Measurements from ENCODE around the gene GPR146. TPM values are rescaled to one million over a fixed set of nuclear protein-coding genes. Genes with fewer than 3 reads are reported as not detected.

Gene GPR146
- total RNA-seq, 1 experiment from 2014 or later: 0.95 TPM

GRCh38 chr7:1099637-1100036, 55.3 kb downstream of the GPR146 start:
- Histone ChIP-seq H3K36me3 (ENCODE audit: insufficient read depth, low read length, poor library complexity, severe bottlenecking) (no peaks in the 10 kb centered on the region), H3K4me1 (ENCODE audit: insufficient read depth, low read length, poor library complexity, severe bottlenecking) (no peaks in the 10 kb centered on the region), H3K9me3 (ENCODE audit: low read depth, low read length, poor library complexity, severe bottlenecking) (no peaks in the 10 kb centered on the region), H3K27me3 (replicated peaks; ENCODE audit: insufficient read depth, low read depth, low read length, poor library complexity) (no peaks in the 10 kb centered on the region), H3K4me3 (ENCODE audit: low read depth, low read length, poor library complexity, severe bottlenecking) (no peak overlapping the region), H3K27ac (ENCODE audit: low read depth, low read length, poor library complexity, severe bottlenecking) (no peak overlapping the region)
- ChIA-PET CTCF (interaction anchor here (0.6 kb wide), 1 partner anchor 14 kb away, joined by 6 read pairs; no protein-coding TSS in a partner anchor), POLR2A (ENCODE audit: low non-redundant PET) (no interaction called here)
- BruUV-seq (replicated peaks): no TSS peak
- TF ChIP-seq, protein P1, sequence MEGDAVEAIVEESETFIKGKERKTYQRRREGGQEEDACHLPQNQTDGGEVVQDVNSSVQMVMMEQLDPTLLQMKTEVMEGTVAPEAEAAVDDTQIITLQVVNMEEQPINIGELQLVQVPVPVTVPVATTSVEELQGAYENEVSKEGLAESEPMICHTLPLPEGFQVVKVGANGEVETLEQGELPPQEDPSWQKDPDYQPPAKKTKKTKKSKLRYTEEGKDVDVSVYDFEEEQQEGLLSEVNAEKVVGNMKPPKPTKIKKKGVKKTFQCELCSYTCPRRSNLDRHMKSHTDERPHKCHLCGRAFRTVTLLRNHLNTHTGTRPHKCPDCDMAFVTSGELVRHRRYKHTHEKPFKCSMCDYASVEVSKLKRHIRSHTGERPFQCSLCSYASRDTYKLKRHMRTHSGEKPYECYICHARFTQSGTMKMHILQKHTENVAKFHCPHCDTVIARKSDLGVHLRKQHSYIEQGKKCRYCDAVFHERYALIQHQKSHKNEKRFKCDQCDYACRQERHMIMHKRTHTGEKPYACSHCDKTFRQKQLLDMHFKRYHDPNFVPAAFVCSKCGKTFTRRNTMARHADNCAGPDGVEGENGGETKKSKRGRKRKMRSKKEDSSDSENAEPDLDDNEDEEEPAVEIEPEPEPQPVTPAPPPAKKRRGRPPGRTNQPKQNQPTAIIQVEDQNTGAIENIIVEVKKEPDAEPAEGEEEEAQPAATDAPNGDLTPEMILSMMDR (conservative IDR thresholded peaks at IDR 0.05; ENCODE audit: low read depth, low read length): no peak
- DNase-seq (ENCODE audit: low spot score): no peak
- intact Hi-C loops (cut with micrococcal nuclease; ENCODE audit: unreplicated experiment): no loop called here

DNA sequence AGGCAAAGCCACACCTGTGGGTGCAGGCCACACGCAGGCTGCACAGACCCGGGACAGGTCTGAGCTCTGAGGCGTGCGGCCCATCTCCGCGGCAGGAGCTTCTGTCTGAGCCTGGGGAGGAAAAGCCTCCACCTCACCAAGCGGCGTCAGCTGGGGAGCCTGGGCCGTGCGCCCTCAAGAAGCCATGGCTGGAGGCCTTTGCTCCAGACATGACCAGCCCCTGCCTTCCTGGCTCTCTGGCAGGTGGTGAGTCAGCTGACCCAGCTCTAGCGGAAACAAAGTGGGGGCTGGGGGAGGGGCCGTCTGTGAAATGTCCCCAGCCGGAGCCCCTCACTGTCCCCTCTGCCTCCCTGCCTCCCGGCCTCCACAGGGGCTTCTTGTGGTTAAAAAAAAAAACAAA, 56.0 kb downstream of the GPR146 start:
- Histone ChIP-seq H3K27me3 (replicated peaks; ENCODE audit: insufficient read depth, low read depth, low read length, poor library complexity) (no peaks in the 10 kb centered on the region), H3K4me3 (ENCODE audit: low read depth, low read length, poor library complexity, severe bottlenecking) (no peak overlapping the region), H3K9me3 (ENCODE audit: low read depth, low read length, poor library complexity, severe bottlenecking) (no peaks in the 10 kb centered on the region), H3K36me3 (ENCODE audit: insufficient read depth, low read length, poor library complexity, severe bottlenecking) (no peaks in the 10 kb centered on the region), H3K4me1 (ENCODE audit: insufficient read depth, low read length, poor library complexity, severe bottlenecking) (no peaks in the 10 kb centered on the region), H3K27ac (ENCODE audit: low read depth, low read length, poor library complexity, severe bottlenecking) (no peak overlapping the region)
- TF ChIP-seq, protein P1 (conservative IDR thresholded peaks at IDR 0.05; ENCODE audit: low read depth, low read length): no peak
- no peak for TF ChIP-seq EZH2 (IDR thresholded peaks at IDR 0.05; ENCODE audit: borderline replicate concordance, low read depth, low read length, poor library complexity, severe bottlenecking)
- intact Hi-C loops (cut with micrococcal nuclease; ENCODE audit: unreplicated experiment): no loop called here
- DNase-seq (ENCODE audit: low spot score): no peak
- ChIA-PET POLR2A (ENCODE audit: low non-redundant PET) (no interaction called here), CTCF (no interaction called here)
- BruUV-seq (replicated peaks): no TSS peak

DNA sequence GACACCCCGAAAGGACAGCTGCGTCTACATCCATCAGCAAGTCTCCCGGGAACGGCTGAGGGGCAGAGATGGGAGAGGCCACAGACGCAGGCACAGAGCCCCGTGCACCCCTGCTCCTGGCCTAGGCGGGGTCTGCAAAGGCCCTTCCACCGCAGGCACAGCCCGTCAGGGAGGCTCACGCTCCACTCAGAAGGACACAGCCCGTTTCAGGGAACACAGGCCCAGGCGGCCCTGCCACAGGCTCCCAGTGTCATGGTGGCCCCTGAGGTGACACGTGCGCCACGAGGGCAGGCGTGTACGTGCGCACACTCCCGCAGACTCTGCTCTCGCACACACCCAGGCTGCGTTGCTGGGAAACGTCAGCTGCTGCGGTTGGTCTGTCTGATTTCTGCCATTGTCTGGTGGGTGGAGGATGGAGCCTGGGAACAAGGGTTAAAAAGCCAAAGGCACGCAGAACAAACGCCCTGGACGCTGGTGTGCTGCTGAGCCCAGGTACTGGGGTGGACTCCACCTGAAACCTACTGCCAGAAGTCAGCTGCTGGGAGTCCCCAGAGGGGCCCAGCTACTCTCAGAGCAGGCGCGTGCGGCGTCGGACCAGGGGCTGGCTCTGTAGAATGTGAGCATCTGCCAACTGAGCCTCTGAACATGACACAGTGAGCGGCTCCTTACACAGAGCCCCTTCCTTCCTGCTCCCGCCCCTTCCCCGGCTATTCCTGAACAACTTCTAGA, 56.7 kb downstream of the GPR146 start:
- ChIA-PET POLR2A (ENCODE audit: low non-redundant PET) (no interaction called here), CTCF (no interaction called here)
- Histone ChIP-seq H3K4me1 (ENCODE audit: insufficient read depth, low read length, poor library complexity, severe bottlenecking) (no peaks in the 10 kb centered on the region), H3K36me3 (ENCODE audit: insufficient read depth, low read length, poor library complexity, severe bottlenecking) (no peaks in the 10 kb centered on the region), H3K27me3 (replicated peaks; ENCODE audit: insufficient read depth, low read depth, low read length, poor library complexity) (no peaks in the 10 kb centered on the region), H3K27ac (ENCODE audit: low read depth, low read length, poor library complexity, severe bottlenecking) (no peak overlapping the region), H3K4me3 (ENCODE audit: low read depth, low read length, poor library complexity, severe bottlenecking) (no peak overlapping the region), H3K9me3 (ENCODE audit: low read depth, low read length, poor library complexity, severe bottlenecking) (no peaks in the 10 kb centered on the region)
- TF ChIP-seq EZH2 (IDR thresholded peaks at IDR 0.05; ENCODE audit: borderline replicate concordance, low read depth, low read length, poor library complexity, severe bottlenecking): no peak
- TF ChIP-seq, protein P1 (conservative IDR thresholded peaks at IDR 0.05; ENCODE audit: low read depth, low read length): no peak
- no TSS peak for BruUV-seq (replicated peaks)
- no peak for DNase-seq (ENCODE audit: low spot score)
- intact Hi-C loops (cut with micrococcal nuclease; ENCODE audit: unreplicated experiment): no loop called here

Measured in A673 (cell line).